Nephron (organoid): Measurements from ENCODE around the gene MUC2.

ENCODE experiments used
- H3K27ac Mint-ChIP-seq, 3 experiments: 2 replicates each; pipeline ENCODE4 v1.8.0; 2020; ENCODE audit warnings: mixed read lengths in 3 of 3, mild to moderate bottlenecking in 2 of 3, moderate library complexity in 1 of 3
- H3K27me3 Mint-ChIP-seq: 2 replicates; pipeline ENCODE4 v1.8.0; 2021; ENCODE audit warnings: low read depth, mild to moderate bottlenecking, moderate library complexity, mixed read lengths
- H3K36me3 Mint-ChIP-seq: 2 replicates; pipeline ENCODE4 v1.8.0; 2020; ENCODE audit warnings: low read depth, mixed read lengths
- H3K4me1 Mint-ChIP-seq: 2 replicates; pipeline ENCODE4 v1.8.0; 2020; ENCODE audit warnings: mixed read lengths
- H3K4me3 Mint-ChIP-seq, 3 experiments: 2 replicates each; pipeline ENCODE4 v1.8.0; 2020; ENCODE audit warnings: mild to moderate bottlenecking in 3 of 3, mixed read lengths in 3 of 3, moderate library complexity in 2 of 3
- H3K9me3 Mint-ChIP-seq: 2 replicates; pipeline ENCODE4 v1.8.0; 2020; ENCODE audit warnings: mixed read lengths
- CTCF ChIP-seq, 3 experiments: fragments of 200-600 bp; sonication (generic); IDR thresholded peaks; one replicate each; pipeline ENCODE4 v1.5.0; 2021; ENCODE audit warnings: antibody characterized with exemption in 3 of 3; ENCODE audit not compliant: unreplicated experiment in 3 of 3

The MUC2 gene

GRCh38 chr11:1051356-1052132 is 23.1 kb upstream of the MUC2 start:
- Mint-ChIP-seq H3K9me3 (no peaks in the 10 kb centered on the region), H3K4me1 (no peaks in the 10 kb centered on the region), H3K36me3 (no peaks in the 10 kb centered on the region), H3K4me3 (no peak overlapping the region), H3K27ac (no peak overlapping the region), H3K27me3 (peaks cover 21% of the 10 kb centered on the region)
- TF ChIP-seq CTCF (IDR thresholded peaks at IDR 0.05; ENCODE audit: unreplicated experiment in 3 of 3): peak in 1 of 3 experiments; percentile 29

- Mint-ChIP-seq H3K27ac (no peak overlapping the region), H3K4me1 (no peaks in the 10 kb centered on the region), H3K27me3 (peaks cover 19% of the 10 kb centered on the region), H3K4me3 (no peak overlapping the region), H3K9me3 (no peaks in the 10 kb centered on the region), H3K36me3 (no peaks in the 10 kb centered on the region)
- TF ChIP-seq CTCF (IDR thresholded peaks at IDR 0.05; ENCODE audit: unreplicated experiment in 3 of 3): no peak
Measured at GRCh38 chr11:1052133-1053011, 22.3 kb upstream of the MUC2 start.

- H3K4me3 Mint-ChIP-seq: no peak overlapping the region
- no peak overlapping the region for H3K27ac Mint-ChIP-seq
- no peaks in the 10 kb centered on the region for H3K9me3 Mint-ChIP-seq
- H3K36me3 Mint-ChIP-seq: no peaks in the 10 kb centered on the region
- no peak for TF ChIP-seq CTCF (IDR thresholded peaks at IDR 0.05; ENCODE audit: unreplicated experiment in 3 of 3)
- peaks cover 18% of the 10 kb centered on the region for H3K27me3 Mint-ChIP-seq
- no peaks in the 10 kb centered on the region for H3K4me1 Mint-ChIP-seq
Measured at GRCh38 chr11:1053121-1053901, 21.4 kb upstream of the MUC2 start.

GRCh38 chr11:1054143-1055108 is 20.2 kb upstream of the MUC2 start:
- Mint-ChIP-seq H3K9me3 (no peaks in the 10 kb centered on the region), H3K4me3 (no peak overlapping the region), H3K36me3 (no peaks in the 10 kb centered on the region), H3K27ac (no peak overlapping the region), H3K4me1 (no peaks in the 10 kb centered on the region), H3K27me3 (peaks cover 12% of the 10 kb centered on the region)
- TF ChIP-seq CTCF (IDR thresholded peaks at IDR 0.05; ENCODE audit: unreplicated experiment in 3 of 3): no peak

GRCh38 chr11:1055109-1055703 is 19.5 kb upstream of the MUC2 start:
- no peak overlapping the region for H3K4me3 Mint-ChIP-seq
- H3K27me3 Mint-ChIP-seq: peaks cover 12% of the 10 kb centered on the region
- no peak overlapping the region for H3K27ac Mint-ChIP-seq
- no peak for TF ChIP-seq CTCF (IDR thresholded peaks at IDR 0.05; ENCODE audit: unreplicated experiment in 3 of 3)
- no peaks in the 10 kb centered on the region for H3K36me3 Mint-ChIP-seq
- H3K9me3 Mint-ChIP-seq: no peaks in the 10 kb centered on the region
- H3K4me1 Mint-ChIP-seq: no peaks in the 10 kb centered on the region
